ENCODE data around the gene PVR.
"Not testable (repeated sequence)": the region's sequence is repeated elsewhere in the genome, so short reads cannot be mapped to it uniquely, and the experiment has no call there.

PVR gene

GRCh38 chr19:44618640-44619357 is 24.9 kb upstream of the PVR start:
- no peak for DNase-seq (ENCODE audit: low spot score)

- DNase-seq (ENCODE audit: low spot score), result no peak
Measured at GRCh38 chr19:44620667-44621066, 23.0 kb upstream of the PVR start.

- no peak for DNase-seq (ENCODE audit: low spot score)
Measured at GRCh38 chr19:44621367-44621766, 22.3 kb upstream of the PVR start.

- no peak for DNase-seq (ENCODE audit: low spot score)
Measured at GRCh38 chr19:44623080-44623479, 20.6 kb upstream of the PVR start.

GRCh38 chr19:44623626-44624025 is 20.1 kb upstream of the PVR start:
- no peak for DNase-seq (ENCODE audit: low spot score)

- no peak for DNase-seq (ENCODE audit: low spot score)
Measured at GRCh38 chr19:44624840-44625354, 18.8 kb upstream of the PVR start.

- DNase-seq (ENCODE audit: low spot score), result not testable (repeated sequence)
Measured at GRCh38 chr19:44625637-44626036, 18.1 kb upstream of the PVR start.

- DNase-seq (ENCODE audit: low spot score), result no peak
Measured at GRCh38 chr19:44626048-44626624, 17.6 kb upstream of the PVR start.

- no peak for DNase-seq (ENCODE audit: low spot score)
Measured at GRCh38 chr19:44627631-44628030, 16.1 kb upstream of the PVR start.

GRCh38 chr19:44628793-44629192 is 14.9 kb upstream of the PVR start:
- DNase-seq (ENCODE audit: low spot score), result no peak

- not testable (repeated sequence) for DNase-seq (ENCODE audit: low spot score)
Measured at GRCh38 chr19:44631611-44632010, 12.1 kb upstream of the PVR start.

- not testable (repeated sequence) for DNase-seq (ENCODE audit: low spot score)
Measured at GRCh38 chr19:44634058-44634457, 9.7 kb upstream of the PVR start.

- no peak for DNase-seq (ENCODE audit: low spot score)
Measured at GRCh38 chr19:44634785-44635184, 8.9 kb upstream of the PVR start.

- DNase-seq (ENCODE audit: low spot score), result no peak
Measured at GRCh38 chr19:44635581-44636438, 7.9 kb upstream of the PVR start.

GRCh38 chr19:44636439-44637389 is 7.0 kb upstream of the PVR start:
- DNase-seq (ENCODE audit: low spot score), result no peak

GRCh38 chr19:44637390-44637764 is 6.3 kb upstream of the PVR start:
- no peak for DNase-seq (ENCODE audit: low spot score)

- DNase-seq (ENCODE audit: low spot score), result no peak
Measured at GRCh38 chr19:44640518-44640917, 3.2 kb upstream of the PVR start.

GRCh38 chr19:44641501-44642265 is 2.0 kb upstream of the PVR start:
- no peak for DNase-seq (ENCODE audit: low spot score)

- DNase-seq (ENCODE audit: low spot score), result no peak
Measured at GRCh38 chr19:44642377-44642776, 1.3 kb upstream of the PVR start.

GRCh38 chr19:44644402-44645016 is 799 bp downstream of the PVR start:
- no peak for DNase-seq (ENCODE audit: low spot score)
